Testis (tissue), 3 donors: Measurements from ENCODE around the gene ITGAD. TPM values are rescaled to one million over a fixed set of nuclear protein-coding genes. Genes with fewer than 3 reads are reported as not detected.

Experiments used
- DNase-seq: peaks from one replicate; pipeline ENCODE4 v3.0.0-alpha.2; 2019
- H3K27ac ChIP-seq, 2 donors: fragments of 200-600 bp; sonication (generic); one replicate each; pipeline ENCODE4 v1.5.1; 2019
- H3K27me3 ChIP-seq: fragments of 200-600 bp; sonication (generic); one replicate; pipeline ENCODE4 v1.5.1; 2019
- H3K36me3 ChIP-seq: fragments of 200-600 bp; sonication (generic); one replicate; pipeline ENCODE4 v1.5.1; 2017; ENCODE audit warnings: low read depth; ENCODE audit errors: missing control alignments
- H3K4me1 ChIP-seq: fragments of 200-600 bp; sonication (generic); one replicate; pipeline ENCODE4 v1.5.1; 2019
- H3K4me3 ChIP-seq, 2 donors: fragments of 200-600 bp; sonication (generic); one replicate each; pipeline ENCODE4 v1.5.1; 2017 to 2019
- H3K9me3 ChIP-seq: fragments of 200-600 bp; sonication (generic); one replicate; pipeline ENCODE4 v1.5.1; 2017
- CTCF ChIP-seq, 3 experiments: fragments of 450-650 bp in 2 of 3; fragments of 200-600 bp in 1 of 3; sonication (generic) in 1 of 3; IDR thresholded peaks; one replicate each; pipeline ENCODE4 v1.5.1; 2016 to 2019; ENCODE audit warnings: antibody characterized with exemption in 3 of 3, mild to moderate bottlenecking in 2 of 3, moderate library complexity in 1 of 3
- POLR2A ChIP-seq: fragments of 450-650 bp; IDR thresholded peaks from one replicate; pipeline ENCODE4 v1.6.1; 2017; ENCODE audit warnings: antibody characterized with exemption, mild to moderate bottlenecking, moderate library complexity
- WGBS, 2 donors: methylation state at CpG; one replicate each; pipeline ENCODE4 v1.1.5; 2018; 5-methylcytosine and 5-hydroxymethylcytosine counted together
- intact Hi-C: fragments of 100-400 bp; cut with DNase I; formaldehyde crosslinking; loops from one replicate; pipeline ENCODE4 v1.15.1; 2023; ENCODE audit warnings: low total_unique reads
- polyA plus RNA-seq: library from polyadenylated mRNA; stranded (reverse); fragments of 350-450 nt; fragmentation: Illumina TruSeq; extraction: RNeasy Lipid Tissue Mini Kit (QIAGEN cat#74804); gene quantifications from one replicate; pipeline ENCODE4 v1.2.3, GENCODE V29; 2014; ENCODE audit warnings: low read depth, low replicate concordance; ENCODE audit not compliant: insufficient read depth
- total RNA-seq, 2 donors: library from RNA; depleted of rRNA; stranded (reverse); fragments of >200 nt; gene quantifications; one replicate each; pipeline ENCODE4 v1.2.3, GENCODE V29; 2016

Gene ITGAD
- total and polyA plus RNA-seq, 3 donors from 2014 or later, result 0.19 TPM; not detected in 2

- no peaks in the 10 kb centered on the region for H3K4me1 ChIP-seq
- peak; percentile 80 for DNase-seq
- no peaks in the 10 kb centered on the region for H3K36me3 ChIP-seq
- peak; percentile 14 to 52 (median 50) for TF ChIP-seq CTCF (IDR thresholded peaks at IDR 0.05)
- no peak for TF ChIP-seq POLR2A
- no peaks in the 10 kb centered on the region for H3K9me3 ChIP-seq
- intact Hi-C loops, result no loop called here
- no peak overlapping the region for H3K27ac ChIP-seq
- H3K27me3 ChIP-seq, result no peaks in the 10 kb centered on the region
- H3K4me3 ChIP-seq, result no peak overlapping the region
- 42 to 43% methylated on average over 14 of the region's 14 CpGs for WGBS, 2 donors
These were observed 10.5 kb upstream of the ITGAD start for GRCh38 chr16:31382485-31383161.

GRCh38 chr16:31385680-31386079 is 7.5 kb upstream of the ITGAD start:
- H3K27me3 ChIP-seq, result no peaks in the 10 kb centered on the region
- no peaks in the 10 kb centered on the region for H3K9me3 ChIP-seq
- H3K27ac ChIP-seq, result no peak overlapping the region
- H3K4me3 ChIP-seq, result no peak overlapping the region
- no peak for TF ChIP-seq CTCF (IDR thresholded peaks at IDR 0.05)
- no peak for TF ChIP-seq POLR2A
- 84 to 89% methylated on average over 4 of the region's 4 CpGs for WGBS, 2 donors
- H3K36me3 ChIP-seq, result no peaks in the 10 kb centered on the region
- DNase-seq, result no peak
- intact Hi-C loops, result no loop called here
- H3K4me1 ChIP-seq, result no peaks in the 10 kb centered on the region

- Histone ChIP-seq H3K9me3 (no peaks in the 10 kb centered on the region), H3K36me3 (no peaks in the 10 kb centered on the region), H3K4me1 (no peaks in the 10 kb centered on the region), H3K27me3 (no peaks in the 10 kb centered on the region), H3K4me3 (no peak overlapping the region), H3K27ac (no peak overlapping the region)
- TF ChIP-seq POLR2A (no peak), CTCF (IDR thresholded peaks at IDR 0.05) (no peak)
- 62 to 67% methylated on average over 6 of the region's 6 CpGs for WGBS, 2 donors
- intact Hi-C loops, result no loop called here
- DNase-seq, result no peak
These were observed 6.8 kb upstream of the ITGAD start for GRCh38 chr16:31386157-31386984.

GRCh38 chr16:31388535-31388934 is 4.6 kb upstream of the ITGAD start:
- Histone ChIP-seq H3K27ac (no peak overlapping the region), H3K36me3 (no peaks in the 10 kb centered on the region), H3K9me3 (no peaks in the 10 kb centered on the region), H3K4me3 (no peak overlapping the region), H3K4me1 (no peaks in the 10 kb centered on the region), H3K27me3 (no peaks in the 10 kb centered on the region)
- intact Hi-C loops, result no loop called here
- WGBS, 2 donors, result 80% methylated on average over 2 of the region's 2 CpGs
- no peak for DNase-seq
- TF ChIP-seq CTCF (IDR thresholded peaks at IDR 0.05), result no peak
- no peak for TF ChIP-seq POLR2A
